Nephron progenitor cell (in vitro differentiated cells): ENCODE data around the gene ANKS4B.
A peak's percentile ranks its signal among the peaks of the same experiment; 100 is the strongest.

Source experiments
- DNase-seq: peaks from one replicate; pipeline ENCODE4 v3.0.0; 2021
- H3K27ac Mint-ChIP-seq: 2 replicates; pipeline ENCODE4 v1.8.0; 2021; ENCODE audit warnings: mild to moderate bottlenecking, moderate library complexity, mixed read lengths
- H3K27me3 Mint-ChIP-seq: 2 replicates; pipeline ENCODE4 v1.8.0; 2021; ENCODE audit warnings: mild to moderate bottlenecking, low read depth, mixed read lengths; ENCODE audit not compliant: poor library complexity
- H3K36me3 Mint-ChIP-seq: 2 replicates; pipeline ENCODE4 v1.8.0; 2021; ENCODE audit warnings: low read depth, mixed read lengths
- H3K4me1 Mint-ChIP-seq: 2 replicates; pipeline ENCODE4 v1.8.0; 2021; ENCODE audit warnings: mixed read lengths
- H3K4me3 Mint-ChIP-seq: 2 replicates; pipeline ENCODE4 v1.8.0; 2021; ENCODE audit warnings: mild to moderate bottlenecking, moderate library complexity, mixed read lengths
- H3K9me3 Mint-ChIP-seq: 2 replicates; pipeline ENCODE4 v1.8.0; 2021; ENCODE audit warnings: mild to moderate bottlenecking, moderate library complexity, mixed read lengths
- TF ChIP-seq, protein P1 (sequence below): fragments of 200-600 bp; sonication (generic); IDR thresholded peaks from 2 replicates; pipeline ENCODE4 v1.5.0; 2021; ENCODE audit warnings: antibody characterized with exemption

The ANKS4B gene

DNA sequence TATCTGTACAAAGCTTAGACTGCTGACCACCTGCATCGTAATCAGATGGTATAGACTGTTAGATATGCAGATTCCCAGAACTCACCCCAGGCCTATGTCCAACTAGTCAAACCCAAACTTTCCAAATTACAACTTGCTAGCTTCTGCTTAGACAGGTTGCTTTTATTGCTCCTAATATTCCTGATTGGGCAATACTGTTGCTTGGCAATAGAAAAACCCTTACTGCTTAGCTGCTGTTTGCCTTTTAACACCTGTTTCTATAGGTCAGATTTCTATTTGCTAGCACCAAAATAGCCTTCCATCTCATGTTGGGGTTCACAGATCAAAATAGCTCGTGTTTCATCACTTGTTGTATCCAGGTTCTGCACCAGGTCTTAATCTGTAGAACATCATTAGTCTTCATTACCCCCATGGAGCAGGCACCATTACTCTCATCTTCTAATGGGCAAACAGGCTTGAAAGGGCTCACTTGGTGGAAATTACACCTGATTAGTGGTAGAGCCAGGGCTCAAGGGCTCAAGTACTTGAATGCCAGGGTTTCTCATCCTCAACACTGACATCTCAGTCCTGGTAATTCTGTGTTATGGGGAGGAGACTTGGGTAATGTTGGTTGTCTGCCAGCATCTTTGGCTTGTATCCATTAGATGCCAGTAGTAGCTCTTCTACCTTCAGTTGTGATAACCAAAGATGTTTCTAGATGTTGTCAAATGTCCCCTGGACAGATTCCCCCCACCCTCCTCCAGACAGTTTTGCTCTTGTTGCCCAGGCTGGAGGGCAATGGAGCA is 24.9 kb upstream of the ANKS4B start:
- Mint-ChIP-seq H3K4me1 (peaks cover 6% of the 10 kb centered on the region), H3K27ac (no peak overlapping the region), H3K27me3 (peaks cover 20% of the 10 kb centered on the region), H3K9me3 (no peaks in the 10 kb centered on the region), H3K36me3 (no peaks in the 10 kb centered on the region), H3K4me3 (no peak overlapping the region)
- DNase-seq, result no peak
- TF ChIP-seq, protein P1, sequence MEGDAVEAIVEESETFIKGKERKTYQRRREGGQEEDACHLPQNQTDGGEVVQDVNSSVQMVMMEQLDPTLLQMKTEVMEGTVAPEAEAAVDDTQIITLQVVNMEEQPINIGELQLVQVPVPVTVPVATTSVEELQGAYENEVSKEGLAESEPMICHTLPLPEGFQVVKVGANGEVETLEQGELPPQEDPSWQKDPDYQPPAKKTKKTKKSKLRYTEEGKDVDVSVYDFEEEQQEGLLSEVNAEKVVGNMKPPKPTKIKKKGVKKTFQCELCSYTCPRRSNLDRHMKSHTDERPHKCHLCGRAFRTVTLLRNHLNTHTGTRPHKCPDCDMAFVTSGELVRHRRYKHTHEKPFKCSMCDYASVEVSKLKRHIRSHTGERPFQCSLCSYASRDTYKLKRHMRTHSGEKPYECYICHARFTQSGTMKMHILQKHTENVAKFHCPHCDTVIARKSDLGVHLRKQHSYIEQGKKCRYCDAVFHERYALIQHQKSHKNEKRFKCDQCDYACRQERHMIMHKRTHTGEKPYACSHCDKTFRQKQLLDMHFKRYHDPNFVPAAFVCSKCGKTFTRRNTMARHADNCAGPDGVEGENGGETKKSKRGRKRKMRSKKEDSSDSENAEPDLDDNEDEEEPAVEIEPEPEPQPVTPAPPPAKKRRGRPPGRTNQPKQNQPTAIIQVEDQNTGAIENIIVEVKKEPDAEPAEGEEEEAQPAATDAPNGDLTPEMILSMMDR, result no peak

DNA sequence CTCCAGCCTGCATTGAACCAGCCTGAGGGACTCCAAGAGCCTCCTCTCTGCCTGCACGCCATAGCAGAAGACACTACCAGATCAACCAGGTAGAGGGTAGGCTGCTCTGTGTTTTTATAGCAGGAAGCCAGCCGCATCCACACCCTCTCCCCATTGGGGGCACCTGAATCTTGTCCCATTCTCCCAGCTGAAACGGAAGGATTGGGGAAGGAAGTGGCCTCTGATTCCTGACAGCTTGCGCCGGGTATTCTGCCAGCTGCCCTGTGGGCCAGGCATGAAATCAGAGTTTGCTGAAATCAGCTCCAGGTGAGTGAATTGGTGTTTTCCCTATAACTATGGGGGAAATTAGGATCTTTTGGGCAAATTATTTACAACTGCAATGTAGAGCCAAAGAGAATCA is 22.0 kb upstream of the ANKS4B start, which contains the start of gene ZP2:
TSS of gene ZP2 (minus strand) at position 89 of the 400 bp plus-strand sequence. CDS start at position 62, 27 bp downstream.
- Mint-ChIP-seq H3K27ac (no peak within 1 kb of the TSS), H3K27me3 (peaks cover 21% of the 10 kb centered on the region), H3K36me3 (no peaks in the 10 kb centered on the region), H3K9me3 (no peaks in the 10 kb centered on the region), H3K4me3 (no peak within 1 kb of the TSS), H3K4me1 (peaks cover 16% of the 10 kb centered on the region)
- TF ChIP-seq, protein P1, result no peak
- no peak for DNase-seq

DNA sequence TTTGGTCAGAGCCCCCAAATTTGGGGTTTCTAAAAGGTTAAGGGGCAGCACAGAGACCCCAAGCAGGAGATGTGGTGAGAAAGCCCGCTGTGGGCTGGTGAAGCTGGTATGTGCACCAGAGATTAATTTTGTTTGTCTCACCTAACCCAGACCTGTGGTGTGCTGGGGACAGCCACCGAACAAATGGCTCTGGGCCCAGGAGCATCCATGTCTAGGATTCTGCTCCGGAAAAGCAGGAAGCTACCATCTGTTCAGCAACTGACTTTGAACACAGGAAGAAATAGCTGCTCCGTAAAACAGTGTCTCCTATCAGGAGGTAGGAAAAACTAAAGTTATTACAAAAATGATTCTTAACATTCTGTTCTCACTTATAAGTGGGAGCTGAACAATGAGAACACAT is 19.4 kb upstream of the ANKS4B start:
- no peaks in the 10 kb centered on the region for H3K9me3 Mint-ChIP-seq
- no peak for DNase-seq
- no peaks in the 10 kb centered on the region for H3K36me3 Mint-ChIP-seq
- H3K4me3 Mint-ChIP-seq, result peak overlapping the region; percentile 15
- TF ChIP-seq, protein P1, result no peak
- H3K27me3 Mint-ChIP-seq, result peaks cover 14% of the 10 kb centered on the region
- H3K27ac Mint-ChIP-seq, result no peak overlapping the region
- H3K4me1 Mint-ChIP-seq, result peaks cover 25% of the 10 kb centered on the region

DNA sequence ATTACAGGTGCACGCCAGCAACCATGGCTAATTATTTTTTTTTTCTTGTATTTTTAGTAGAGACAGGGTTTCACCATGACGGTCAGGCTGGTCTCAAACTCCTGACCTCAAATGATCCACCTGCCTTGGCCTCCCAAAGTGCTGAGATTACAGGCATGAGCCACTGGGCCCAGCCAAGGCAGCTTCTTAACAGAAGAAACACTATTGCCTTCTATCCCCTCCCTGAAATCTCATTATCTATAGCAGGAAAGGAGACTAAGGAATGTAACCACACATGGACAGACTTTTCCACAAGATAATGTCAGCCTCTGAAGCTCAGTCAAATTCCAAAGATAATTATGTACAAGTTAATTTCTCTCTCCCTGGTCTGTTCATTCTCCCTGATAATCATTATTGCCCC is 16.4 kb upstream of the ANKS4B start:
- no peak overlapping the region for H3K27ac Mint-ChIP-seq
- H3K9me3 Mint-ChIP-seq, result peaks cover 11% of the 10 kb centered on the region
- no peak overlapping the region for H3K4me3 Mint-ChIP-seq
- DNase-seq, result no peak
- H3K36me3 Mint-ChIP-seq, result peaks cover 4% of the 10 kb centered on the region
- peaks cover 36% of the 10 kb centered on the region for H3K4me1 Mint-ChIP-seq
- peaks cover 9% of the 10 kb centered on the region for H3K27me3 Mint-ChIP-seq
- TF ChIP-seq, protein P1, result no peak

DNA sequence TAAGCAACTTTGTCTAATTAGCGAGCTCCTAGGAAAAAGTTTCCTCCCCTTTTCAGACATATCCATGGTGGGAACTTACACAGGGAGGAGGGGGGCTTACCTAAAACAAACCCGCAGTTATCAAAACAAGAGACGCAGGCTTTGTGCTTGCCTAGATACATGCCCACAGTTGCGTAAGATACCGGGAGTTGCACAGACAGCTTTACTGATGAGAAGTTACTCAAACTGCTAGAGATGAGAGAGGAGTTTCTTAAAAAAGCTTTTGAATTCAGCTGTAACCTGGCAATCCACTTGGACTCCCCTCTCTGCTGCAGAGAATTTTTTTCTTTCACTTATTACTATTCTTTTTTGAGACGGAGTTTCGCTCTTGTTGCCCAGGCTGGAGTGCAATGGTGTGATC is 15.3 kb upstream of the ANKS4B start:
- Mint-ChIP-seq H3K4me3 (no peak overlapping the region), H3K27ac (peak overlapping the region; percentile 82), H3K36me3 (peaks cover 4% of the 10 kb centered on the region), H3K27me3 (peaks cover 9% of the 10 kb centered on the region), H3K4me1 (peaks cover 46% of the 10 kb centered on the region), H3K9me3 (peaks cover 11% of the 10 kb centered on the region)
- DNase-seq, result no peak
- TF ChIP-seq, protein P1, result no peak

DNA sequence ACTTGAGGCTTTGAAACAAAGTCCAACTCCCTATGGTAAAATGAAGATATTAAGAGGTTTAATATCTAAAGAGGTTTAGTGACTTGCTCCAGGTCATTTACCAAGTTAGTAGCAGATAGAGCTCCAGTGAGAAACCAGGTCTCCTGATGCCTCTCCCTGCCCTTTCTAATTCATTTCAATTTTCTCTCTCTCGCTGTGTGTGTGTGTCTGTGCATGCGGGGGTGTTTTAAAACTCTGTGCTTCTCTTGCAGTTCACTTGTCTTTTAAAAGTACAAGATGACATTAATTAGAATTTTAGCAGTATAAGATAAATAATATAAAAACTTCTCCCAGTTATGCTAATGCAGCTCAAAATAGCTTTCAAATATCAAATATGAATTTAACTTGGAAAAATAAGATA is 13.9 kb upstream of the ANKS4B start:
- Mint-ChIP-seq H3K36me3 (peaks cover 4% of the 10 kb centered on the region), H3K27ac (no peak overlapping the region), H3K9me3 (peaks cover 11% of the 10 kb centered on the region), H3K4me3 (no peak overlapping the region), H3K4me1 (peaks cover 41% of the 10 kb centered on the region), H3K27me3 (peaks cover 12% of the 10 kb centered on the region)
- TF ChIP-seq, protein P1, result no peak
- no peak for DNase-seq
